CD4-positive, alpha-beta T cell treated with Interleukin-10 for 1 hour (primary cell): ENCODE data around the gene ARHGEF19.
"Not testable (repeated sequence)": the region's sequence is repeated elsewhere in the genome, so short reads cannot be mapped to it uniquely, and the experiment has no call there.

Experiments
- DNase-seq: peaks from one replicate; pipeline ENCODE4 v3.0.0-alpha.2; 2020

The ARHGEF19 gene

GRCh38 chr1:16243936-16244649, 31.6 kb upstream of the ARHGEF19 start:
- DNase-seq = peak; percentile 81

- no peak for DNase-seq
Measured at GRCh38 chr1:16243215-16243610, 30.8 kb upstream of the ARHGEF19 start.

DNA sequence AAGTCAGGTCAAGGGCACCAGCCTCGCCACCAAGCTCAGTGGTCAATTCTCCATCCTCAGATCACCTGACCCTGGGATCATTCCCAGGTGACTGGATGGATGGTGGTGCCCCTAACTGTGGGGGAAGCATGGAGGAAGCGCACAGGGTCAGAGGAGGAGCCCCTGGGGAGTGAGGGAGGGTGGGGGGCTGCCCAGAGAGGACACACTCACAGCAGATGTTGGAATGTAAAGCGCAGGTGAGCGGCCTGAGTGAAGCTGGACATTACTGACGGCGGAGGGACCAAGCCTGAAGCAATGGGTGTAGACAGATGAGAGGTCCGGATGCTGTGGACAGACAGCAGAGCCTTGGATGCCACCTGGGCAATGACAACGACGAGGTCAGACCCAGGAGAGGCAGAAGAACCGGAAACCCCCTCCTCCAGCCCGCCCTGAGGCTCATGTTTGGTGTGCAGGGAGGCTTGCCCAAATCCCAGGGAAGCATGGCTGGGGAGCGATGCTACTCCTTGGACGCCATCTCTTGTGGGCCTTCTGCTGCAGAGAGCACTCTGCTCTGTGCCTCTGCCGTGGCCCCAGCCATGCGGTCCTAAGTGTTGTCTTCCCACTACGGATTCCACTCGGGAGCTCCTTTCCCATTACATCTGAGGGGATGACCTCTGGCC, 30.2 kb upstream of the ARHGEF19 start:
- DNase-seq = no peak

GRCh38 chr1:16241221-16241708, 28.8 kb upstream of the ARHGEF19 start:
- DNase-seq = no peak

GRCh38 chr1:16239972-16240491, 27.6 kb upstream of the ARHGEF19 start:
- no peak for DNase-seq

DNA sequence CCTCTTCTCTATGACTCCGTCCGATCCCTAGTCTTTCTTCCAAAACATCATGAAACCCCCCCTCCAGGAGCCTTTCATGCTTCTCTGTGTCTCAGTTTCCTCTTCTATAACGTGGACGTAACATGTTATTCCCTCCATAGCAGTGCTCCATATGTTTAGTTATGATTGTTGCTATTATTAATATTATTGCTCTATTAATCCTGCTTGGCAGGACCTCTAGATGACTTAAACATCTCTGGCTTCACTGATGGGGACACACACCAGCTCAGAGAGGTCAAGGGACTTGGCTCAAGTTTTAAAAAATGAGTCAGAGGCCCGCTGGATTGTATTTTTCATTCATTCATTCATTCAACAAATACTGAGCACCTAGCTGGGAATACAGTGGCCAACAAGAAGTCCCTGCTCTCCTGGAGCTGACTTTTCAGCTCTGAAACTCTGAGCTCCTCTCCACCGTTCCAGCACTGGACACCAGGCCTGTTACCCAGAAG, 24.9 kb upstream of the ARHGEF19 start:
- DNase-seq = no peak

GRCh38 chr1:16236511-16237342, 24.3 kb upstream of the ARHGEF19 start, which contains the start of gene CPLANE2:
Gene CPLANE2 (minus strand): TSS chr1:16237183. CDS start chr1:16236742, 441 bp downstream.
- peak; percentile 96 for DNase-seq

GRCh38 chr1:16235944-16236510, 23.6 kb upstream of the ARHGEF19 start:
- peak; percentile 63 for DNase-seq

GRCh38 chr1:16235347-16235746, 22.9 kb upstream of the ARHGEF19 start:
- DNase-seq = no peak

GRCh38 chr1:16233431-16233830, 21.0 kb upstream of the ARHGEF19 start:
- no peak for DNase-seq

DNA sequence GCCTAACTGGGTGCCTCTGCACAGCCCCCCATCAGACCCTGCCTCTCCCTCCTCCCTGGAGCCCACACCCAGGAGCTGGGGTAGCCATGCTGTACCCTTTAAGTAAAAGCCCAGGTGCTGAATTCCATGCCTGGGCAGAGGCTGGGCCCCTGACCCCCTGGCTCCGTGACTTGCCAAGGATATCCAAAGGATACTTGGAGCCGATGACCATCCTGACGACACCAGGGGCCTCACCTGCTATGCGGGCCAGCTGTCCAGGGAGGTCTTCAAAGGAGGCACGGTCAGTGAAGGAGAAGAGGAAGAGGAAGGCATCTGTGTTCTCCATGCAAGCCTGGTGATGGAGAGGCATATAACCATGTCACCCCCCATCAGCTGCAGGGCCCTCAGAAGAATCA, 19.9 kb upstream of the ARHGEF19 start:
- no peak for DNase-seq

DNA sequence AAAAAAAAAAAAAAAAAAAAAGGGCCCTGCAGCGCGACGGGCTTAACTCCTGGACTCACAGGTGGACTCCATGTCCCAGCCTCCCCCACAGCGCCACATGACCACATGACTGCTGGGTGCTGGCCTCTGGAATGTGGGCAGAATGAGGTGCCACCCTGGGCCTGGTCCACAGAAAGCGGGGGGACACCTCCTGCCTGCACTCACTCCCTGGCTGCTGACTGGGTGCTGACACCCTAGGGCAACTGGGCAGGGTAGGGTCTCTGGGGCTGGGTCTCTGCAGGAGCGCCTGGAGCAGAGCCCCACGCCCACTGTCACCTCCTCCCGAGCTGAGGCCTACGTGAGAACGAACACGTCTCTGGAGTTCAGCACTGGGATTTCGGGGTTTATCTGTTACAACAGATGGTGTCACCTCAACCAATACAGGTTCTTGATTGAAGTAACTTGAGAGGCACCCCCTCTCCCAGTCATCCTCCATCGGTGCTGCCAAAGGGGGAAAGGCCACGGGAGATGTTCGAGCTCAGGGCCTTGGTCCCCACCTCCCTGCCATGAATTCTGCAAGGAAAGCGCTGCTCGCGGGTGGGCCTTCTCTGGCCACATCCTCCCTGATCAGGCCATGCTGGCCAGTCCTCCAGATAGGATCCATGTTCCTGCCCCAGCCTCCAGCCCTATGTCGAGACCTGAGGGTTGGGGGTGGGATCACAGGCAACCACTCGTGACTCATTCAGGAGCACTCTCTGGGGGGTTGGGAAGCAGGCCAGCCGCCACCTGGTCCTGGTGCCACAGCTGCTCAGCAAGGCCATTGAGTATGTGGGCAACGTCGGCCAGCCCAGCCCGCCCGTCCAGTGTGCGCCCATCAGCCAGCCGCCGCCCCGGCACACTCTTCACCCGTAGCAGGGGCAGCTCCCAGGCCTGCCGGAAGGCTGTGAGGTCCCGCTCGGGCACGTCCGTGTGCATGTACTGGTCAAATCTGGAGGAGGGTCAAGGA, 19.2 kb upstream of the ARHGEF19 start:
- DNase-seq = no peak

GRCh38 chr1:16230744-16231143, 18.3 kb upstream of the ARHGEF19 start:
- DNase-seq = no peak

DNA sequence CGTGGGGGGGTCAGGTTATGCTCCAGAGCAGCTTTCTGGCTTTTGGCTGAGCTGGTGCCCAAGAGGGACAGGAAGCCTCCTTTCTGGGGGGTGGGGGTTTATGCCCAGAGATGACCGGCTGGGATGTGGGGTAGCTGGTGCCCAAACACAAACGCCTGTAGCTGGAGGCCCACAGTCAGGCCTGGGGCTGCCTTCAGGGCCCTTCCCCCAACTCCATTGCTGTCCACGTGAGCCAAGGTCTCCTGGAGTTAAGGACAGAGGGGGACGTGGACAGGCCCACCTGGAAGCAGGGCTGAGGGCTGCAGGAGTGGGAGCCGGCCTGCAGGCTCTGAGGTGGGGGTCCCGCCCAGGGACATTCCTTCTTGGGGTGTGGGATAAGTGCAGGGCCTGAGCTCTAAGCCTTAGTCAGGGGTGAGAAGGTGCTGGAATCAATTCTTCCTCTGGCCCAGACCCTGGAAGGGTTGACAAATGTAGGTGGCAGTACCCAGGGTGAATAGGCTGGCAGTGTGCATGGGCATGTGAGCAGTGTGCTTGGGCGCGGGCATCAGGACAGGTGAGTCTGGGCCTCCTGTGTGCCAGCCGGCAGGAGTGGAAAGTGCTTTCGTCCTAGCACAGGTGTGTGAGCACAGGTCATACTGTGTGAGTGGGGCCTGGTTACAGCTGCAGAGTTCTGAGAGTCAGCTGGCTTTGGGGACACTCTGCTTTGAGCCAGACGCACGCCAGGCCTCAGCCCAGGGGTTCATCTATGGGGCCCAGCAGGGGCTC, 17.7 kb upstream of the ARHGEF19 start:
- DNase-seq = no peak

DNA sequence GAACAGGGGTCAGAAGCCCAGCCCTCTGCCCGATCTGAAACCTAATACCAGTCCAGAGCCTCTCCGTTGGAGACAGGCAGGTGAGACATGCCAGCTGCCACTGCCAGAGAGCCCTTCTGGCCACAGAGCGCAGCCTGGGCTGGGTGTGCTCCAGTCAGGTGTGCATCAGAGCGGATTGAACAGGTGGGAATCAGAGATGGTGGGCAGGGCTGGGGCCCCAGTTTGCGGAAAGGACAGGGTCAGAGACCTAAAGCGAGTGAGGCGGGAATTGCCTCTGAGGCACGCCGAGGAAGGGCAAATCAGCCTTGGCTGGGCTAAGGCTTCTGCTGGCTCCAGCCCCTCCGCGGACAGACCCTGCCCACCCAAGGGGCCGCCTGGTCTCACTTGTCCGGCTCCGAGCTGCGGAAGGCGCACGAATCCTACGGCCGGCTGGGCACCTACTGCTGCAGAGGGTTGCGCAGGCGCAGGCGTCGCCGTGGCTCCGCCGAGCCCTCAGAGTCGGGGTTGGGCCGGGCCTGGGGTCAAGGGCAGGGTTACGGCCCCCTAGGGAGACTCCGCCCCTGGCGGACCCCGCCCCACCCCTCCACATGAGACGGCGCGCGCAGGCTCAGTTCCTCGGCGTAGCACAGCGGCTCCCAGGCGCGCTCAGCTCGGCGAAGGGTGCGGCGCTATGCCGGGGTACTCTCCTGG, 14.2 kb upstream of the ARHGEF19 start:
- no peak for DNase-seq

GRCh38 chr1:16226129-16226489, 13.7 kb upstream of the ARHGEF19 start:
- DNase-seq = no peak

DNA sequence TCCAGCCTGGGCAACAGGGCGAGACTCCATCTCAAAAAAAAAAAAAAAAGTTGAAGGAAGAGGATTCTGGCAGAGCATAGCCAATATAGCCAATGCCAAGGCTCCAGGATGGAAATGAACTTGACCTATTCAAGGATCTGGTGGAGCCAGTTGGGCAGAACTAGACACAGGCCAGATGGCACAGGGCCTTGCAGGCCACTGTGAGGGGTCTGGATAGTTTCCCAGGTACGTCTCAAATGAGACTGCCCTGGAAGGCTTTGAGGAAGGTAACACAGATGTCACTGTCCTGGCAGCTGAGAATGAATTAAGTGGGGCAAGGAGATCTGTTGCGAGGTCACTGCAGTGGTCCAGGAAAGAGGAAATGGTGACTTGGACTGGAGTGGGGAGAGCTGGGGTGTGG, 12.0 kb upstream of the ARHGEF19 start:
- no peak for DNase-seq

DNA sequence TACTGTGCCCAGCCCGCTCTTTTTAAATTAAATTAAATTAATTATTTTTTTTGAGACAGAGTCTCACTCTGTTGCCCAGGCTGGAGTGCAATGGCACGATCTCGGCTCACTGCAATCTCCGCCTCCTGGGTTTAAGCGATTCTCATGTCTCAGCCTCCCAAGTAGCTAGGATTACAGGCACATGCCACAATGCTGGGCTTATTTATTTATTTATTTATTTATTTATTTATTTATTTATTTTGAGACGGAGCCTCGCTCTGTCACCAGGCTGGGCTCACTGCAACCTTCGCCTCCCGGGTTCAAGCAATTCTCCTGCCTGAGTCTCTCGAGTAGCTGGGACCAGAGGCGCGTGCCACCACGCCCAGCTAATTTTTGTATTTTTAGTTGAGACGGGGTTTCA, 10.3 kb upstream of the ARHGEF19 start:
- DNase-seq = not testable (repeated sequence)

GRCh38 chr1:16221499-16221898, 9.0 kb upstream of the ARHGEF19 start:
- no peak for DNase-seq

- no peak for DNase-seq
Measured at GRCh38 chr1:16219968-16220500, 7.6 kb upstream of the ARHGEF19 start.
